Measurements from ENCODE around the gene PPP2R3A.

DNA sequence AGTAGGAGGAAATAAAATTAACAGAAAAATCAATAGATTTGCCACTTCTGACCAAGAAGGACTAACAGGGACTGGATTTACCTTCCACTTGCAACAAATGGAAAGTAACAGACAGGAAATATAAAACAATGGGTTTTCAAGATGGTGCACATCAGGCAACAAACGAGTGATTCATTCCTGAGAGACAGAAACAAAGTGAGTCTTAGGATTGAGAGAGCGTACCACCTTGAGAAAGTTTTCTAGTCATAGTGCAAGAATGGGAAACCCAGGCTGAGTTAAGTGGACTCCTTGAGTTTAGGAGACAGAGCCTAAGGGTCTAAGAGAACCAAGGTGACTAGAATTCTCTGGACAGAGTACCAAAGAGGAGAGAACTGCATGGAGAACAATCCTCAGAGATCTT is 101.7 kb downstream of the PPP2R3A start:
- TF ChIP-seq GATA3 (IDR thresholded peaks at IDR 0.05; ENCODE audit: low read depth, low read length) (no peak), GATA2 (IDR thresholded peaks at IDR 0.05; ENCODE audit: low read depth, low read length) (no peak)
